A549 treated with CpdA at 1 μM for 4 hours (cell line): Measurements from ENCODE around the gene LARP6. TPM values are rescaled to one million over a fixed set of nuclear protein-coding genes. Genes with fewer than 3 reads are reported as not detected.

Experiments
- total RNA-seq: library from RNA; stranded (reverse); fragments of 200-300 nt; extraction: Qiagen RNA extraction; gene quantifications from 5 replicates; pipeline ENCODE4 v1.2.3, GENCODE V29; 2022; ENCODE audit warnings: low read depth

Gene LARP6
- total RNA-seq = 56.7 to 84.5 TPM (median 78.1 TPM) in 5 replicates

GRCh38 chr15:70853973-70854665, at the start of gene LARP6:
Gene LARP6 (minus strand): TSS chr15:70854157. CDS start chr15:70854088, 69 bp downstream.

GRCh38 chr15:70892002-70892911, 38.3 kb upstream of the LARP6 start, which contains the start of the genes LRRC49 and THAP10:
Gene LRRC49 (plus strand): TSS chr15:70892826. CDS start chr15:70892895, 69 bp downstream.
Gene THAP10 (minus strand): TSS chr15:70892433. CDS start chr15:70892272, 161 bp downstream.

Other genes with a start within 250 kb of the LARP6 start
- 45.3 to 64.9 TPM (median 50.9 TPM) in 5 replicates for gene UACA, start 90.6 kb downstream of the LARP6 start, total RNA-seq
- gene THAP10, start 38.3 kb upstream of the LARP6 start, total RNA-seq = 5.0 to 7.1 TPM (median 5.9 TPM) in 5 replicates
- 4.1 to 5.5 TPM (median 5.3 TPM) in 5 replicates for gene LRRC49, start 38.7 kb upstream of the LARP6 start, total RNA-seq